ENCODE results near the gene CFAP221.
A peak's percentile ranks its signal among the peaks of the same experiment; 100 is the strongest.

The CFAP221 gene

DNA sequence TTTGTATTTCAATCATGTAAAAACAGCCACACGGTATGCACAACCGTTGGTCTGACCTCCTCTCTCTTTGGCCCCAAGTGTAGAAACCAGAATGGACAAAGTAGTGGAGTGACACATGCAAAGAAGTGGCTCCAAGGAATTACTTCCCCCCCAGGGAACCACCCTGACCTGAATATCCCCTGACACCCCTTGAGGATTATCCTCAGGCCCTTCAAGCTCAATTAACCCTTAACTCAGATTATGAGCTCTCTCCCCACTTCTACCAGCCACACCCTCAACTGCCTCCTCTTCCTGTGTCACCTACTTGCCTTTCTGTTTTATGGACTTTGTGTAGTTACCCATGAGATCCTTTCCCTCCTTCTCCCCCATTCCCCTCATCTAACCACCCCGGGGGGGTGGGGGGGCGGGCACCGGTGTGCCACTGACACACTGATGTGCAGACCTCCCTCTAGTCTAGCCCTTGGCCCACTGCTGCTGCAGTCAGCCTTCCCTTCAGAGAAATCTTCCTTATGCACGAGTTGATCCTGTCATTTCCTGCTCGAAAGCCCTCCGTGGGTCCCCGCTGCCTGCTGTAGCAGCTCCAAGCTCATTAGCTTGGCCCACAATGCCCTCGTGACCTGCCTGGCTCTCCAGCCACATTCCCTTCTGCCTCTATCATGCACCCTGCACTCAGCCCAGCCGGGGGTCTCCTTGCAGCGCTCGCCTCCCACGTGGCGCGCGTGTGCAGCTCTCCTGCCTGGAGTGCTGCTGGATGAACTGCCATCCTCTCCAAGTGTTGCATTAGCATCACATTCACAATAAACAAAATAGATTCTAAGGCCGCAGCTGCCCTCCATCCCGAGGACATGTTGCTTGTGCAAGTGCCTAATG, 94.7 kb downstream of the CFAP221 start:
- DNase-seq = peak in 6 of 10 donors; percentile 10 to 76 (median 20)
- intact Hi-C loops (cut with DNase I) = no loop called here

DNA sequence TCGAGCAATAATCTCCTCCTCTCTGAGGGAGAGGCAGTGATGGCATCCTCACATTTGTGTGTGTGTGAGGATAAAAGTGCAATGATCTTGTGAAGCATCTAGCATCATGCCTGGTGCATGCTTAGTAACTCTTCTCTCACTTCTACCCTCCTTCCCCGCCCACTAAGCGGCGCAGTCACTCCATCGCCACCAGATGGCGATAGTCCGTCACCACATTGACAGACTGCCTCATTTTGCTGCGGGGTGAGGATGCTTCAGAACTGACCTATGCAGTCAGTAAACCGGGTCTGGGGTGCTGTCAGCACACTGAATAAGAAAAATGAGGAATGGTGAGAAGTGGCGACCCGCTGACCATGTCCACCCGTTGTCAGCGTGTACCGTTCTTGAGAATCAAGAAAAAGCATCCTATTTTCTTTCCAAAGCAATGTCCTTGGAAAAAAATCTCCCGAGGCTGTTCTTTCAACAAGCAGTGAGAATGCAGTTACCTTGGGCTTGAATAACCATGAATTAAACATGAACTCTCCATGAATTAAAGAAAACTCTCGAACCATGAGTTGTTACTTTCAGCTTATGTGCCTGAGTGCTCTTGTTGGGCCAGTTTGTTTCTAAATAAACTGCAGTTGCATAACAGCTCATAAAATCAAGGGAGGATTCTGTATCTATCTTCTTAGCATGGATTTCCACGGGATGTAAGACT, 97.5 kb downstream of the CFAP221 start:
- intact Hi-C loops (cut with DNase I) = loop anchor here (2.0 to 10.0 kb wide), 4 partner anchors 17 to 533 kb away; no protein-coding TSS in a partner anchor
- peak; percentile 63 to 97 (median 84) for DNase-seq

DNA sequence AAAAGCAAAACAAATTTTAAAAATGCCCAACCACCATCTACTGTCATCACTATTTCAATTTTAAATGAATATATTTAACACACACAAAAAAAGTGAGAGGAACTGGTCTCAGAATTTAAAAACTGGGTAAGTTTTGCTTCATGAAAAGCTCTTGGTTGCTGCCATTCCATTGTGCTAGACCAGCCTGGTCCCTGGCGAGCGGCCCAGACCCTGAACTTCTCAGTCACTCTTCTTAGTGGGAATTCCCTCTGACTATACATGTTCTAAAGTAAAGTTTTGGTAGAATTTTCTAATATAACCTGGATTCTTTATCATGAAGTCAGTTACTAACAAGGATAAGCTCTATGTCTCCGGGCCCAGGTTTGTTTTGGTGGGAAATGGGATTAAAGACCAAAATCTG, 99.9 kb downstream of the CFAP221 start:
- no peak for DNase-seq
- intact Hi-C loops (cut with DNase I) = loop anchor here (5.0 to 10.0 kb wide), 2 partner anchors 178 to 239 kb away; no protein-coding TSS in a partner anchor

DNA sequence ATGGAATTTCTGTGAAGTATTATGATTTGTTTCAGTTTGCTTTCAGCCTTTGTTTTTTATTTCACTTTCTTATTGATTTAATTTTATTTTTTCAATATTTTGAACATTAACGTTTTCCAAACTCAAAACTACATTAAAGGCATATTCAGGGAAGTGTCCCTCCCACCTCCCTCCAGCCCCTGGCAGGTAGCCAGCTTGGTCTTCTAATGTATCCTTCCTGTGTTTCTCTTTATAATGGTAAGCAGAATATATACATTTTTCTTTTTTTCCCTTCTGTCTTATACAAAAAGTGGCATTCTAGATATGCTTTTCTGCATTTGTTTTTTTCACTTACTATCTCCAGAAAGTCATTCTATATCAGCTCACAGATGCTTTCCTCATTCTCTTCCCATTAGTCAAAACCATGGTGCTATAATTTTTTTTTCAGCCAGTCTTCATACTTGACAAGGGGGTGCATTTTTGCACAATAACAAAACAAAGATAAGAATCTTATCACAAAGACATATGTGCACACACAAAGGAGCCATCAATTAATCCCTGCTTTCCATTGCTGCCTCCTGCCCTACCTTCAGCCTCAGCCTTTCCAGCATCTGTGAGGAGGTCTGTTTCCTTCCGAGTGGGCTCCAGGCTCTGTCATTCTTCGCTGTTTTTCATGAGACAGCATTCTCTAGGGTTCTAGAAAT, 101.1 kb downstream of the CFAP221 start:
- intact Hi-C loops (cut with DNase I) = loop anchor here (10.0 kb wide), 1 partner anchor 241 kb away; no protein-coding TSS in a partner anchor
- no peak for DNase-seq

DNA sequence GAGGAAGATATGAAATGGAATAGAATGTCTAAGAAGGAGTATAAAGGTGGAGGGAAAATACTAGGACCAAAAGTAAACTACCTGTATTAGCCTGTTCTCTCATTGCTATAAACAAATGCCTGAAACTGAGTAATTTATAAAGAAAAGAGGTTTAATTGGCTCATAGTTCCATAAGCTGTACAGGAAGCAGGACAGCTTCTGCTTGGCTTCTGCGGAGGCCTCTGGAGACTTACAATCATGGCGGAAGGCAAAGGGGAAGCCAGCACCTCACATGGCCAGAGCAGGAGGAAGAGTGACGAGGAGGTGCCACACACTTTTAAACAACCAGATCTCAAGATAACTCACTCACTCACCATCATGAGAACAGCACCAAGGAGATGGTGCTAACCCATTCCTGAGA, 101.9 kb downstream of the CFAP221 start:
- intact Hi-C loops (cut with DNase I) = loop anchor here (10.0 kb wide), 1 partner anchor 241 kb away; no protein-coding TSS in a partner anchor
- no peak for DNase-seq

DNA sequence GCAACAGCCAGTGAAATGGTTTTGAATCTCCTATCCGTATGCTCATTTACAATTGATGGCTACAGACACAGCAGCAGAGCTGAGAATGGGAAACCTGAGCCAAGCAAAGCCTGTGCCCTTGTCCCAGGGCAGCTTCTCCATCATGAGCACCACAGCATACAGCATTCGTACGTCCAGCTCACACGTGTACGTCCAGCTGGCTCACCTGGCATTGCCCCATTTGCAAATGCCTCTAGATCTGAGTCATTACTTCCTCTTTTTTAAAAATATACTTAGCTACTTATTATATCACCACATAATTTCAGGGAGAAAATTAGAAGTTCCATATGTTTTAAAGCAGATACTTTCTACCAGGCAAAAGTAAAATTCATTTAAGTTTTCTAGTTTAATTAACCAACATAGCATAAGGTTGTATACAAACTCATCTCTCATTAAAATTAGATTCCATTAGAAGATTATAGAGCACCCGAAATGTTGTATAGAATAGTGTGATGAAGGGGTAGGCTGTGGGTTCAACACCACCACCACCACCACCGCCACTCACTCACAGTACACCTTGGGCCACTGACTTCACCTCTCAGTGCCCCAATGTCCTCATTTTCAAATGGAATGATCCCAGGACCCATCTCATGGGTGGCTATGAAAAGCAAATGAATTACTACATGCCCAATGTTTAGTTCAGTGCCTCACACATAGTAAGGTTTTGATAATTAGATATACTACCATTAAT, 103.4 kb downstream of the CFAP221 start:
- peak in 4 of 10 donors; percentile 17 to 87 (median 60) for DNase-seq
- intact Hi-C loops (cut with DNase I) = loop anchor here (10.0 kb wide), 1 partner anchor 243 kb away; no protein-coding TSS in a partner anchor

DNA sequence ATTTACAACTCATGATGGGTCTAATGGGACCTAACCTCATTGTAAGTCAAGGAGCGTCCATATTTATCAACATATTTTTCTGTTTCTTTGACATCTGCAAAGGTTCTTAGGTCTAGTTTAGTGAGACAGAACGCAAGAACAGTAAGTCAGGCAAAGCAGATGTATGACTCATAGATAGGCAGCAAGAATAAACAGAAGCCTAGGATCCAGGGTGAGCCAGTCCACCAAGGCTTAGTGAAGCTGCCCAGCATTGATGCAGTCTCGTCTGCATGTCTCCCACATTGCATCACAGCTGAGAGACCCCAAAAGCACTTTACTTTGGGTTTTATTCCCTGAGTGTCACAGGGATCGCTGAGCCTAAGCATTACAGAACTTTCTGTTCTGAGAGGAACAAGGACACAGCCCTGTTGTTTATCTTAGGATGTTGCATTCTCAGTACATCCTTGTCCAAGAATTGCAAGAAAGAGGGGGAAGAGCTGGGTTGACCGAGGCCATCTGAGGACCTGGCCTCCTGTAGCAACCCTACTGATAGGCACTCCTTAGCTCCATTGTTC, 105.2 kb downstream of the CFAP221 start:
- no peak for DNase-seq
- intact Hi-C loops (cut with DNase I) = loop anchor here (10.0 kb wide), 1 partner anchor 245 kb away; no protein-coding TSS in a partner anchor

DNA sequence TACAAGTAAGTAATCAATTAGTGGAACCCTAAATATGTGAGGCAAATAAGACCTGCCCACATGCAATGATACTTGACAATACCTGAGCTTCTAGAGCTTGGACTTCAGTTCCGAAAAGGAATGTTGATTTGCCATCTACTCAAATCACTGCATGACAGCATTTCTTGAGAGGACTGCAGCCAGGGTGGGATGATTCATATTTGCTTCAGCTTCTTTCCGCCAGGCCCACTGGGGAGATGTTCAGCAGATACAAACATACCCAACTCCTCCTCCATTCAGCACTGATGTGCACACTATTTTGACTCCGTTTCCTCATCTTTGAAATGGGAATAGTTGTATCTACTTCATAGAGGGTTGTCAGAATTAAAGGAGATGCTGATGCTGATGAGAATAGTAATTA, 106.0 kb downstream of the CFAP221 start:
- no peak for DNase-seq
- intact Hi-C loops (cut with DNase I) = loop anchor here (10.0 kb wide), 1 partner anchor 635 kb away; no protein-coding TSS in a partner anchor

DNA sequence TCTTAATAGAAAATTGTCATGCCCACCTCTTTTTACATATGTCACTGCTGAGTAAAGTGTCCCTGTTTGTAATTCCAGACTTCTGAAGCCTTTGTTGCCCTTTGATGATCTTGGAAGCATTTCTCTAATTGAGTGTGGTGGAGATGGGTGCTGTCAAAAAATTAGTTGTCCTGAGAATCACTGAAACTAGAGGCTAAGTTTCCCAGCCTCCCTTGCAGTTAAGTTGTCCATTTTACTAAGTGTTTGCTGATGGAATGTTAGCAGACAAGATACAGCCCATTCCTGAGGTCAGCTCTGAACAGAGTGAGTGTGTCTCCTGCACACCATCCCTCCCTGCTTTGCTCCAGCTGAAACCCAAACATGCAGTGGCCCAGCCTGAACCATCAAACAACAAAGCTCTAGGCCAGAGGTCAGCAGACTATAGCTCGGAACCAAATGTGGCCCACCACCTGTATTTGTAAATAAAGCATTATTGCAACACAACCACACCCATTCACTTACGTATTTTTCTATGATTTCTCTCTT, 106.7 kb downstream of the CFAP221 start:
- intact Hi-C loops (cut with DNase I) = loop anchor here (10.0 kb wide), 1 partner anchor 636 kb away; no protein-coding TSS in a partner anchor
- no peak for DNase-seq

DNA sequence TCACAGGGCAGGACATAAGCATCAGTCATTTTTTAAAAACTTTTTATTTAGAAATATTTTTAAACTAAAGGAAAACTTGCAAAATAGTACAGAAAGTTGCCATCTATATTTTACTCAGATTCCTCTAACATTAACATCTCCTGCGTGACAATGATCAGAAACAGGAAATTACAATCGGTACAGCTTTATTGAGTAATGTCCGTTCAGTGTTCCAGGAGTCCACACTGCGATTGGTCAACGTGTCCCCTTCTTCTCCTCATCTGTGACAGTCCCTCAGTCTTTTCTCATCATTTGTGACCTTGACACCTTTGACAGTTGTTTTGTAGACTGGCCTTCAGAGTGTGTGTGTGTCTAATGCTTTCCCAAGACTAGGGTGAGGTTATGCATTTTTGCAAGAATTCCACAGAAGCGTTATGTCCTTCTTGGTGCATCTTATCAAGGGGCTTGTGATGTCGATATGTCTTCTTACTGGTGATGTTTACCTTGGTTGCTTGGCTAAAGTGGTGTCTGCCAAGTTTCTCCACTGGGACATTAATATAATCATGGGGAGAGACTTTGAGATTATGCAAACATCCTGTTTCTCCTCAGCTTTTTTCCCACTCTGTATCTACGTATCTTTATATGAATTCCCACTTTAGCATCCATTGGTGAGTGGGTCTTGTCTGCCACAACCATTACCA, 113.4 kb downstream of the CFAP221 start:
- intact Hi-C loops (cut with DNase I) = loop anchor here (2.0 to 10.0 kb wide), 2 partner anchors 17 to 643 kb away; no protein-coding TSS in a partner anchor

DNA sequence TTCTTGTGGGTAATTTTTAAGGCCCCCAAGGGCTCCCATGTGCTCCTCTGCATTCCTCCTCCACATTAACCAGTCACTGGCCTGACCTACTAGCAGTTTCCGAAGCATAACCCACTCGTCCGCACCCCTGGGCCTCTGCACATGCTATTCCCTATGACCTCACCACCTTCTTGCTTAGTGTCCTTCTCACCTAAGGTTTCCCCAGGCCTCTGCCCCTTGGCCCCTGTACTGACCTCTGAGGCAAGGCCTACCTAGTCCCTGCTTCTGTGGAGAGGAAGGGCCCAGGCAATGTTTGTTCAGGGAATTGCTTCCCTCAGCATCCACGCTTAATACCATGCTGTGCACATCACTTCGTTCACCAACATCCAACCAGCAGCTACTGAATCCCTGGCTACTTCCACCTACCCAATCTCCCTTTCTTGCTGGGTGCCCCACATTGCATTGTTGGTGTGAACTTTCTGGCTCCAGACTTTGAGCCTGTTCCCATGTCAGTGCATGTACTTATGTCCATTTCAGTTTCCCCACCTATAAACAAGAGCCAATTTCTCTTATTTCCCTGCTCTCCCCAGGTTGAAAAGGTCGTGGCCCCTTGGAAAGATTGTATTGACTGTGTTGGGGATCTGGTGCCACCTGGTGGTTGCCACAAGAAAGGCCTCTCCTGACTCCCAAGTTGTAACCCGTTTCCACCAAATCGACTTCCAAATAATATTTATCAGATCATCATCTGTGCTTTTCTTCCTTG, 115.5 kb downstream of the CFAP221 start:
- peak in 5 of 10 donors; percentile 22 to 87 (median 57) for DNase-seq
- intact Hi-C loops (cut with DNase I) = loop anchor here (2.0 to 10.0 kb wide), 3 partner anchors 19 to 645 kb away; no protein-coding TSS in a partner anchor

More for the DNA sequence above, 113.4 kb downstream of the CFAP221 start:
- no peak for DNase-seq

DNA sequence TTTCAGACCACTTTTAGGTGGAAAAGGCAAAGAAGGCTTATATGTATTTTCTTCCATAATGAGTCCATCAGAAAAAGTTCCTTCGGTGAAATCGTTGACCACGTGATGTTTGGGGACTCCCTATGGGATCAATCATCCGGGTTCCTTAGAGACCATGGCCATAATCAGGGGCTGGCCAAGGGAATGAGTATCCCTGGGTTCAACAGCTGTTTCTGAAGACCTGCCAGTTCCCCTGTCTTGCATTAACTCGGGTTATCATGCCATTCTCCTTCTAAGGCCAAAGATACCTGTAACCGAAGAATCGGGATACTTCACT, 116.1 kb downstream of the CFAP221 start:
- intact Hi-C loops (cut with DNase I) = loop anchor here (5.0 kb wide), 1 partner anchor 253 kb away; no protein-coding TSS in a partner anchor
- DNase-seq = no peak

DNA sequence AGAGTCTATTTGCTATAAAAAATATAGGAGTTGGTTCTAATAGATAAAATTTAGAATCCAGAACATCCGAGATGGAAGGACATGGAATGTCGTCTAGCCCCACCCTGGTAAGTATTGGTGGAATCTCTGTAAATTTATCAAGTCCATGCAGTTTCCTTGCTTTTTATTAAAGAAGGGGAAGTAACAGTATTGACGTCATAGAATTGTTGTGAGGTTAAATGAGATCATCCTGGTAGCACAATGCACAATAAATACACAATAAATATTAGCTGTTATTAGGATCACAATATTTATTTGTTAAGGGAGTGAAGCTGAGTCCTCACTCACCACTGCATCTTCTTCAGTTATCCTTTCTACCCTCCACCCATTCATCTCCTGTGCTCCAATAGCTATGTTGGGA, 118.0 kb downstream of the CFAP221 start:
- intact Hi-C loops (cut with DNase I) = loop anchor here (5.0 kb wide), 1 partner anchor 255 kb away; no protein-coding TSS in a partner anchor
- DNase-seq = no peak

DNA sequence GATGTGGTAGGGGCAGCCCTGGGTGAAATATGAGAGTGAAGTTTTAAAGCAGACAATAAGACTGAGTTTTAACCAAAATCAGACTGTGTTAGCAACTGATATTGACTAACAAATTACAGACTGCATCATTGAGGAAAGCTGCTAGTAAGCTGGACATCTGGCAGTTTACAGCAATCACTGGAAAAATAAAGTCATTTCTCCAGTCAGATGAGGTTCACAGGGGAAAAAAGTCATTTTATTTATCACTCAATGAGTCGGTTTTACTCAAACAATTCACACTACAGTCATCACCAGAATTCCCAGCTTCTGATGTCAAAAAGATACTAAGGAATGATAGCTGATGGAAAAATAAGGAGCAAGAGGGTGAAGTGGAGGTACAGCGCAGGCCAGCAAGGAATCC, 124.3 kb downstream of the CFAP221 start:
- intact Hi-C loops (cut with DNase I) = no loop called here
- DNase-seq = no peak

DNA sequence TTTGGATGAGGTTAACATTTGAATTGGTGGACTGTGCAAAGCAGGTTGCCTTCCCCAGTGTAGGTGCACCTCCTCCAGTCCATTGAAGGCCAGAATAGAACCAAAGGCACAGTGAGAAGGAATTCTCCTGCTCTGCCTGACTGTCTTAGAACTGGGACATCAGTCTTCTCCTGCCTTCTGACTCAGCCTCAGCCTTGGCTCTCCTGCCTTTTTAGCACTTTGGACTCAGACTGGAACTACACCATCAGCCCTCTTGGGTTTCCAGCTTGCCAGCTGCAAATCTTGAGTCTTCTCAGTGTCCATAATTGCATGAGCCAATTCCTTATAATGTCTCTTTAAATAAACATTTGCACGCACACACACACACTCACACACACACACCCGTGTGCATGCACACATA, 126.8 kb downstream of the CFAP221 start:
- DNase-seq = no peak
- intact Hi-C loops (cut with DNase I) = no loop called here

DNA sequence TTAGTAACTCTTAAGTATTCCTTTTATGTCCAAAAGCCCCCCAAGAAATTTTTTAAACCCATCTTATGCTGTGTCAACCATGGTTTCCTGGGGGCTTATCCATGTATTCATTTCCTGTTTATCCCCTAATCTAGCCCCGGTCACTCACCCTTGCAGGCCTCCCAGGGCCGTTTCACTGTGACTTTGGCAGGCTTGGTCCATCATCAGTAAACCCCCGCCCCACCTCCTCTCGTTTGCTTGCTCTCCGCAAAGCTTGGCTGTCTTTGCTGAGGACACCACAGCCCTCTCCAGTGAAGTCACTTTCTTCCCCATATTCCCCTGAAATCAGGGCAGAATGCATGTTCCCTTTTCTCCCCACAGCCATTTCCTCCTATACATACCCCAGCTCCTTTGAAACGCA, 127.5 kb downstream of the CFAP221 start:
- intact Hi-C loops (cut with DNase I) = no loop called here
- no peak for DNase-seq

DNA sequence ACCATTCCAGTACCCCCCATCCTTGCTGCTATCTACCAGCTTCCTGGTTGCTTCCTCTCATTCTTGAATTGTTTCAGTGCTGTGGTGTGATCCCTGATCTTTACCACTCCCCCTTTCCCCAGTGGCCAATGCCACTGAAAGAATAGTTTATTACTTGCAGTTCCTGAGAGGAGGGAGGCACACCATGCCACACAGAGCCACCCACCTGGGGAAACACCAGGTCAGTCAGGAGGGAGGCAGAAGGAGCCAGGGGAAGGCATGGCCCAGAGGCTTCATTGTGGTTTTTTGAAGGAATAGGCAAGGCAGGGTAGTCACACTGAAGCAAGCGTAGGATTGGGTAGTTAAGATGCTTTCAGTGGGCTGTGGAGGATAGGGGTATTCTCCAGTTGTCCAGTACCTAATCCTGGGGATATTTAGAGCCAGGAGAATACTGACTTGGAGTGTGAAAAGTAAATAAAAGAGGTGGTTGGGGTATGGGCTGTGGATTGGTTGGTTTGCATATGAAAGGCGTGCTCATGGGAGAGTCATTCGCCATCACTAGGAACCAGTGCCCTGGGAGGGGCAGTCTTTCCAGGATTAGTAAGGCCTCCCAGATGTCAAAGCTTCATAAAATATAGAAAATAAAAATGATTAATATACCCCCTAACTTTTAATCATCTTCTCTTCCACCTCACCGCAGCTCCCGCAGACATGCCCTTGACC, 128.1 kb downstream of the CFAP221 start:
- intact Hi-C loops (cut with DNase I) = no loop called here
- no peak for DNase-seq

Data from posterior cingulate gyrus (tissue), 11 donors.